SK-N-SH treated with all-trans-retinoic acid at 6 μM for 48 hours (cell line): ENCODE measurements around the gene ANKRD30B.

Experiments used
- ATAC-seq: fragments of 200-7000 bp; cut with Tn5 transposase; 3 replicates; pipeline ENCODE4 v1.9.1; 2020; ENCODE audit warnings: mild to moderate bottlenecking, moderate library complexity
- BACH2 ChIP-seq: fragments of 250-450 bp; sonication (Bioruptor Pico); IDR thresholded peaks from 2 replicates; pipeline ENCODE4 v1.9.0; 2021; ENCODE audit warnings: mild to moderate bottlenecking, borderline replicate concordance
- CREB5 ChIP-seq: fragments of 250-450 bp; sonication (Bioruptor Pico); IDR thresholded peaks from 2 replicates; pipeline ENCODE4 v1.5.1; 2020; ENCODE audit warnings: low read depth, mild to moderate bottlenecking, moderate library complexity
- CSDC2 ChIP-seq: fragments of 250-450 bp; sonication (Bioruptor Pico); IDR thresholded peaks from 2 replicates; pipeline ENCODE4 v1.5.0; 2020; ENCODE audit warnings: mild to moderate bottlenecking, moderate library complexity
- CSRNP3 ChIP-seq: fragments of 250-450 bp; sonication (Bioruptor Pico); IDR thresholded peaks from 2 replicates; pipeline ENCODE4 v1.5.1; 2021; ENCODE audit warnings: mild to moderate bottlenecking, moderate library complexity
- ESRRG ChIP-seq: fragments of 250-450 bp; sonication (Bioruptor Pico); IDR thresholded peaks from 2 replicates; pipeline ENCODE4 v1.6.1; 2021; ENCODE audit warnings: mild to moderate bottlenecking
- GLIS3 ChIP-seq: fragments of 250-450 bp; sonication (Bioruptor Pico); IDR thresholded peaks from 2 replicates; pipeline ENCODE4 v1.5.0; 2020; ENCODE audit warnings: mild to moderate bottlenecking, moderate library complexity
- ISL1 ChIP-seq: fragments of 250-450 bp; sonication (Bioruptor Pico); IDR thresholded peaks from 2 replicates; pipeline ENCODE4 v2.1.2; 2022; ENCODE audit warnings: mild to moderate bottlenecking, moderate library complexity
- OSR1 ChIP-seq: fragments of 250-450 bp; sonication (Bioruptor Pico); IDR thresholded peaks from 2 replicates; pipeline ENCODE4 v1.8.0; 2022; ENCODE audit warnings: moderate library complexity, mild to moderate bottlenecking, inconsistent platforms
- PATZ1 ChIP-seq: fragments of 250-450 bp; sonication (Bioruptor Pico); IDR thresholded peaks from 2 replicates; pipeline ENCODE4 v1.8.0; 2020; ENCODE audit warnings: mild to moderate bottlenecking, moderate library complexity, borderline replicate concordance
- POU6F1 ChIP-seq: fragments of 250-450 bp; sonication (Bioruptor Pico); IDR thresholded peaks from 2 replicates; pipeline ENCODE4 v1.8.0; 2021; ENCODE audit warnings: low read depth, mild to moderate bottlenecking, moderate library complexity, borderline replicate concordance
- RARB ChIP-seq: fragments of 250-450 bp; sonication (Bioruptor Pico); IDR thresholded peaks from 2 replicates; pipeline ENCODE4 v1.8.0; 2021; ENCODE audit warnings: mild to moderate bottlenecking, moderate library complexity
- SNAI2 ChIP-seq: fragments of 250-450 bp; sonication (Bioruptor Pico); IDR thresholded peaks from 2 replicates; pipeline ENCODE4 v1.5.0; 2020; ENCODE audit warnings: mild to moderate bottlenecking, moderate library complexity
- TSHZ2 ChIP-seq: fragments of 250-450 bp; sonication (Bioruptor Pico); IDR thresholded peaks from 2 replicates; pipeline ENCODE4 v1.5.0; 2020; ENCODE audit warnings: mild to moderate bottlenecking, moderate library complexity
- ZC3H10 ChIP-seq: fragments of 250-450 bp; sonication (Bioruptor Pico); IDR thresholded peaks from 2 replicates; pipeline ENCODE4 v1.5.1; 2021; ENCODE audit warnings: mild to moderate bottlenecking, moderate library complexity
- ZFP3 ChIP-seq: fragments of 250-450 bp; sonication (Bioruptor Pico); IDR thresholded peaks from 2 replicates; pipeline ENCODE4 v1.5.0; 2020; ENCODE audit warnings: mild to moderate bottlenecking, moderate library complexity
- ZFP30 ChIP-seq: fragments of 450-650 bp; formaldehyde crosslinking; IDR thresholded peaks from 2 replicates; pipeline ENCODE4 v1.5.0; 2022; ENCODE audit warnings: mild to moderate bottlenecking, moderate library complexity
- ZNF70 ChIP-seq: fragments of 450-650 bp; formaldehyde crosslinking; IDR thresholded peaks from 2 replicates; pipeline ENCODE4 v1.5.0; 2020; ENCODE audit warnings: mild to moderate bottlenecking, moderate library complexity
- ZNF8 ChIP-seq: fragments of 450-650 bp; formaldehyde crosslinking; IDR thresholded peaks from 2 replicates; pipeline ENCODE4 v1.5.0; 2020; ENCODE audit warnings: mild to moderate bottlenecking, moderate library complexity

ANKRD30B gene

GRCh38 chr18:14767474-14767873, 19.5 kb downstream of the ANKRD30B start (continued):
- TF ChIP-seq PATZ1 (no peak), ZNF70 (no peak), ZC3H10 (CRISPR knock-in tag) (no peak), GLIS3 (no peak), RARB (CRISPR knock-in tag) (no peak), TSHZ2 (CRISPR knock-in tag) (no peak)

GRCh38 chr18:14768241-14768640, 20.3 kb downstream of the ANKRD30B start:
- TF ChIP-seq BACH2 (CRISPR knock-in tag), result no peak
- TF ChIP-seq CSDC2 (CRISPR knock-in tag), result no peak
- no peak for TF ChIP-seq ZNF8 (CRISPR knock-in tag)
- no peak for TF ChIP-seq RARB (CRISPR knock-in tag)
- TF ChIP-seq OSR1, result no peak
- no peak for TF ChIP-seq ESRRG
- ATAC-seq, result no peak

GRCh38 chr18:14769381-14769780, 21.4 kb downstream of the ANKRD30B start:
- TF ChIP-seq ISL1 (CRISPR knock-in tag) (no peak), SNAI2 (CRISPR knock-in tag) (no peak), RARB (CRISPR knock-in tag) (no peak), GLIS3 (no peak), POU6F1 (CRISPR knock-in tag) (no peak), CSDC2 (CRISPR knock-in tag) (no peak), OSR1 (no peak)
- no peak for ATAC-seq

- TF ChIP-seq CREB5 (CRISPR knock-in tag) (no peak), ZFP30 (CRISPR knock-in tag) (no peak), TSHZ2 (CRISPR knock-in tag) (no peak), SNAI2 (CRISPR knock-in tag) (no peak), ZFP3 (CRISPR knock-in tag) (no peak), CSRNP3 (CRISPR knock-in tag) (no peak)
- no peak for ATAC-seq
Observed at GRCh38 chr18:14776801-14777200, 28.8 kb downstream of the ANKRD30B start.
